ENCODE measurements around the gene ZNF512B. TPM values are rescaled to one million over a fixed set of nuclear protein-coding genes. Genes with fewer than 3 reads are reported as not detected.

ZNF512B gene
- total and polyA plus RNA-seq, 4 donors, result 1.8 to 11.8 (median 9.8) TPM

- H3K9ac ChIP-seq (ENCODE audit: low read depth in 1 of 2, low read length in 2 of 2), result no peak overlapping the region
- TF ChIP-seq, protein P1, sequence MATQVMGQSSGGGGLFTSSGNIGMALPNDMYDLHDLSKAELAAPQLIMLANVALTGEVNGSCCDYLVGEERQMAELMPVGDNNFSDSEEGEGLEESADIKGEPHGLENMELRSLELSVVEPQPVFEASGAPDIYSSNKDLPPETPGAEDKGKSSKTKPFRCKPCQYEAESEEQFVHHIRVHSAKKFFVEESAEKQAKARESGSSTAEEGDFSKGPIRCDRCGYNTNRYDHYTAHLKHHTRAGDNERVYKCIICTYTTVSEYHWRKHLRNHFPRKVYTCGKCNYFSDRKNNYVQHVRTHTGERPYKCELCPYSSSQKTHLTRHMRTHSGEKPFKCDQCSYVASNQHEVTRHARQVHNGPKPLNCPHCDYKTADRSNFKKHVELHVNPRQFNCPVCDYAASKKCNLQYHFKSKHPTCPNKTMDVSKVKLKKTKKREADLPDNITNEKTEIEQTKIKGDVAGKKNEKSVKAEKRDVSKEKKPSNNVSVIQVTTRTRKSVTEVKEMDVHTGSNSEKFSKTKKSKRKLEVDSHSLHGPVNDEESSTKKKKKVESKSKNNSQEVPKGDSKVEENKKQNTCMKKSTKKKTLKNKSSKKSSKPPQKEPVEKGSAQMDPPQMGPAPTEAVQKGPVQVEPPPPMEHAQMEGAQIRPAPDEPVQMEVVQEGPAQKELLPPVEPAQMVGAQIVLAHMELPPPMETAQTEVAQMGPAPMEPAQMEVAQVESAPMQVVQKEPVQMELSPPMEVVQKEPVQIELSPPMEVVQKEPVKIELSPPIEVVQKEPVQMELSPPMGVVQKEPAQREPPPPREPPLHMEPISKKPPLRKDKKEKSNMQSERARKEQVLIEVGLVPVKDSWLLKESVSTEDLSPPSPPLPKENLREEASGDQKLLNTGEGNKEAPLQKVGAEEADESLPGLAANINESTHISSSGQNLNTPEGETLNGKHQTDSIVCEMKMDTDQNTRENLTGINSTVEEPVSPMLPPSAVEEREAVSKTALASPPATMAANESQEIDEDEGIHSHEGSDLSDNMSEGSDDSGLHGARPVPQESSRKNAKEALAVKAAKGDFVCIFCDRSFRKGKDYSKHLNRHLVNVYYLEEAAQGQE (IDR thresholded peaks at IDR 0.05), result no peak
- no peak for TF ChIP-seq RXRA (IDR thresholded peaks at IDR 0.05)
- TF ChIP-seq, protein P2, sequence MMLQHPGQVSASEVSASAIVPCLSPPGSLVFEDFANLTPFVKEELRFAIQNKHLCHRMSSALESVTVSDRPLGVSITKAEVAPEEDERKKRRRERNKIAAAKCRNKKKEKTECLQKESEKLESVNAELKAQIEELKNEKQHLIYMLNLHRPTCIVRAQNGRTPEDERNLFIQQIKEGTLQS (IDR thresholded peaks at IDR 0.05), result no peak
- no peak for TF ChIP-seq JUND (IDR thresholded peaks at IDR 0.05)
- no peak for TF ChIP-seq MAX (IDR thresholded peaks at IDR 0.05)
- no peak for TF ChIP-seq GABPA (IDR thresholded peaks at IDR 0.05 in 1 of 2, conservative IDR thresholded peaks at IDR 0.05 in 1 of 2)
- no peak for TF ChIP-seq NR2F2 (IDR thresholded peaks at IDR 0.05)
- no peak for TF ChIP-seq HNF4G (IDR thresholded peaks at IDR 0.05)
- TF ChIP-seq ZBTB33 (IDR thresholded peaks at IDR 0.05), result no peak
- TF ChIP-seq HNF4A (conservative IDR thresholded peaks at IDR 0.05), result no peak
- no peak for TF ChIP-seq FOXA2 (IDR thresholded peaks at IDR 0.05)
- no peak for TF ChIP-seq FOXA1 (IDR thresholded peaks at IDR 0.05)
- no peak for TF ChIP-seq YY1 (IDR thresholded peaks at IDR 0.05)
- no peak for TF ChIP-seq TAF1 (conservative IDR thresholded peaks at IDR 0.05)
- no peak for TF ChIP-seq EGR1 (IDR thresholded peaks at IDR 0.05; ENCODE audit: low read depth in 2 of 2)
- TF ChIP-seq, protein P3, sequence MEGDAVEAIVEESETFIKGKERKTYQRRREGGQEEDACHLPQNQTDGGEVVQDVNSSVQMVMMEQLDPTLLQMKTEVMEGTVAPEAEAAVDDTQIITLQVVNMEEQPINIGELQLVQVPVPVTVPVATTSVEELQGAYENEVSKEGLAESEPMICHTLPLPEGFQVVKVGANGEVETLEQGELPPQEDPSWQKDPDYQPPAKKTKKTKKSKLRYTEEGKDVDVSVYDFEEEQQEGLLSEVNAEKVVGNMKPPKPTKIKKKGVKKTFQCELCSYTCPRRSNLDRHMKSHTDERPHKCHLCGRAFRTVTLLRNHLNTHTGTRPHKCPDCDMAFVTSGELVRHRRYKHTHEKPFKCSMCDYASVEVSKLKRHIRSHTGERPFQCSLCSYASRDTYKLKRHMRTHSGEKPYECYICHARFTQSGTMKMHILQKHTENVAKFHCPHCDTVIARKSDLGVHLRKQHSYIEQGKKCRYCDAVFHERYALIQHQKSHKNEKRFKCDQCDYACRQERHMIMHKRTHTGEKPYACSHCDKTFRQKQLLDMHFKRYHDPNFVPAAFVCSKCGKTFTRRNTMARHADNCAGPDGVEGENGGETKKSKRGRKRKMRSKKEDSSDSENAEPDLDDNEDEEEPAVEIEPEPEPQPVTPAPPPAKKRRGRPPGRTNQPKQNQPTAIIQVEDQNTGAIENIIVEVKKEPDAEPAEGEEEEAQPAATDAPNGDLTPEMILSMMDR (IDR thresholded peaks at IDR 0.05; ENCODE audit: low read depth, low read length, missing input control), result no peak
- no peak for TF ChIP-seq SP1 (IDR thresholded peaks at IDR 0.05)
- H3K36me3 ChIP-seq (ENCODE audit: control insufficient read depth in 4 of 4, insufficient read depth in 3 of 4, low read depth in 1 of 4, low read length in 3 of 4), result peaks cover 11 to 55% (median 17%) of the 10 kb centered on the region in 4 donors
- no peak overlapping the region for H3K4me3 ChIP-seq (ENCODE audit: low read depth in 1 of 3, low read length in 3 of 3)
- DNase-seq (ENCODE audit: low spot score), result no peak
- H3K27me3 ChIP-seq (ENCODE audit: control insufficient read depth in 4 of 4, insufficient read depth in 4 of 4, low read length in 3 of 4), result no peaks in the 10 kb centered on the region
- WGBS, result 92% methylated on average over 33 of the region's 33 CpGs
- no peaks in the 10 kb centered on the region for H3K9me3 ChIP-seq (ENCODE audit: control insufficient read depth in 4 of 4, low read length in 3 of 4)
- H3K27ac ChIP-seq (ENCODE audit: low read depth in 1 of 2, low read length in 2 of 2), result no peak overlapping the region
- H3K4me1 ChIP-seq (ENCODE audit: control insufficient read depth in 4 of 4, insufficient read depth in 4 of 4, low read length in 3 of 4), result peaks cover 0 to 2% (median 0%) of the 10 kb centered on the region in 4 donors
These were observed 30.4 kb downstream of the ZNF512B start for GRCh38 chr20:63939061-63939935.
